GM23248 (cell line): ENCODE data around the gene NR3C2.

Experiments used
- EZH2 ChIP-seq: fragments of 200-600 bp; sonication (generic); IDR thresholded peaks from 2 replicates; pipeline ENCODE4 v1.6.1; 2018; ENCODE audit warnings: antibody characterized with exemption, mild to moderate bottlenecking; ENCODE audit not compliant: insufficient read depth, poor library complexity, severe bottlenecking
- EZH2phosphoT487 ChIP-seq: fragments of 200-600 bp; sonication (generic); IDR thresholded peaks from 2 replicates; pipeline ENCODE4 v1.6.1; 2018; ENCODE audit warnings: antibody characterized with exemption, moderate library complexity, mild to moderate bottlenecking, low read depth; ENCODE audit not compliant: insufficient read depth

DNA sequence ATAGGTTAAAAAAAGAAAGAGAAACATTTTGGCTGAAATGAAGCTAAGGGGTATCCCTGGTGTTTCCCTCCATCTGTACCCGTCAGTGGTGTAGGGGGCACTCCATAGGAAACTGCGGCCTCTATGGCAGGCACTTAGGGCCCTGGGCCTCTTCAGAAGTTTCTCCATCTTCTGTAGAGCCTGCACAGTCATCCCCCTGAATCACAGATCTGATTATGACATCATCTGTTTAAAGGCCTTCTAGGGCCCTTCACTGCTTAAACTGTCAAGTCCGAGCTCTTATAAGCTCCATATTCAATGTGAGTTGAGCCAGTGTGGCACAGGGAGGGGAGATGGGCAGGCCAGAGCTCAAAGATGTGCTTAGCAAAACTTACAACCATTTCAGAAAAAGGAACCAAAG, 241.3 kb downstream of the NR3C2 start:
- TF ChIP-seq EZH2 = no peak
- no peak for TF ChIP-seq EZH2phosphoT487
